ENCODE results near the gene TPD52L3.

GRCh38 chr9:6307551-6308096 is 20.6 kb upstream of the TPD52L3 start:
- no peak for TF ChIP-seq CTCF (IDR thresholded peaks at IDR 0.05 in 4 of 5, conservative IDR thresholded peaks at IDR 0.05 in 1 of 5)
- TF ChIP-seq POLR2A (IDR thresholded peaks at IDR 0.05): no peak
